ENCODE measurements around the gene CSF2.
"Not testable (repeated sequence)": the region's sequence is repeated elsewhere in the genome, so short reads cannot be mapped to it uniquely, and the experiment has no call there.

CSF2 gene

DNA sequence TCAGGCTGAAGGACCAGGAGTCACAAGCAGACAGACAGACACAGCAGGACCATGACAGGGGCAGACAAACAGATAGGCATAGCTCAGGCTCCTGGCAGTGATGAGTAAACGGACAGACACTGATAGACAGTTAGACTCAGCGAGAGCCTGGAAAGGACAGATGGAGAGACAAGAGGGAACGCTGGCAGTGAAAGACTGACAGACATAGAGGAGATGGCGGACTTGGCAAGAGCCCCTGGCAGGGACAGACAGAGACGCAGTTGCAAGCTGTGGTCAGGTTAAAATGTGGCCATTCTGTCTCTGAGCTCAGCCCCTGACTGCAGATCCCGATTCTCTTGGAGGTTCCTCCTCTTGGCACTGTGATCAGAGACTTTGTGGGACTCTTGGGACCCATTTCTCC is 13.6 kb downstream of the CSF2 start:
- DNase-seq (ENCODE audit: low spot score): no peak

- no peak for DNase-seq (ENCODE audit: low spot score)
These were observed 14.1 kb downstream of the CSF2 start for GRCh38 chr5:132087661-132088060.

- no peak for DNase-seq (ENCODE audit: low spot score)
These were observed 15.8 kb downstream of the CSF2 start for GRCh38 chr5:132089363-132089762.

GRCh38 chr5:132090107-132090506 is 16.5 kb downstream of the CSF2 start:
- no peak for DNase-seq (ENCODE audit: low spot score)

- no peak for DNase-seq (ENCODE audit: low spot score)
These were observed 19.7 kb downstream of the CSF2 start for GRCh38 chr5:132093271-132093670.

GRCh38 chr5:132094393-132095076 is 20.9 kb downstream of the CSF2 start:
- no peak for DNase-seq (ENCODE audit: low spot score)

DNA sequence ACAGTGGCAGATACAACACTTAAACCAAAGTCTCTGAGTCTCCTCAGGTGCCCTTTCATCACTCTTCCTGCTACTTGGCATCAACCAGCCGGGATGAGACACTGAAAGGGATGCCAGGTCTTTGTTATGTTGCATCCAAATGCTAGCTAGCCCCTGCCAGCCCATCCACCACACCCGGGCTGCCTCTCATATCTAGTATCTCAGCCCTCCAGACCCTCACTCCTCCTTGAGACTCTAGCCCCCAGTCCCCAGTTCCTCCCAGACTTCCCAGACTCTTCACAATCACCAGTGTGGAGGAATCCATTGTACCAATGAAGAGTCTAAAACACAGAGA is 21.5 kb downstream of the CSF2 start:
- DNase-seq (ENCODE audit: low spot score): no peak

DNA sequence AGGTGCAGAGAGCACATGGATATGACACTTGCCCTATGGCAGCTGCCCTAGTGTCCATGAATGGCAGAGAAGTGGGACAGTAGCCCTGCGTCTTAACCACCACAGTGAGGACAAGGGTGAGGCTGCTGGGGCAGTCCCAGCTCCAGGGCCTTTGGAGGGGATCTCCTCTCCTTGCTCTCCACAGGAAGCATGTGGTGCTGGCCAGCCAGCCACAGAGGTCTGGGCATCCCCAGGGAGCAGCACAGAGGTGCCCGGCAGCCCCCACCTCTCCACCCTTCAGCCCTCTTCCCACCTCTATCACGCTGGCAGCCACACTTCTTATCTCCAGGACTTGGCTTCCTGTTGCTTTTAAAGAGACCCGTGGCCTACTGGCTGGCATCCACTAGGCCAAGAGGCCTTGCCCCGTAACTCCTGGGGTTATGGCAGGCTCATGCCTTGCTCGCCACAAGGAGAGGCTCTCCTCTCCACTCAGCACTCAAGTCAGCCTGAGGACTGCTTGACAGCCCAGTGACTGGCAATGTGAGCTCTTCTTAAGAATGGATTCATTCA is 21.9 kb downstream of the CSF2 start:
- DNase-seq (ENCODE audit: low spot score): no peak

DNA sequence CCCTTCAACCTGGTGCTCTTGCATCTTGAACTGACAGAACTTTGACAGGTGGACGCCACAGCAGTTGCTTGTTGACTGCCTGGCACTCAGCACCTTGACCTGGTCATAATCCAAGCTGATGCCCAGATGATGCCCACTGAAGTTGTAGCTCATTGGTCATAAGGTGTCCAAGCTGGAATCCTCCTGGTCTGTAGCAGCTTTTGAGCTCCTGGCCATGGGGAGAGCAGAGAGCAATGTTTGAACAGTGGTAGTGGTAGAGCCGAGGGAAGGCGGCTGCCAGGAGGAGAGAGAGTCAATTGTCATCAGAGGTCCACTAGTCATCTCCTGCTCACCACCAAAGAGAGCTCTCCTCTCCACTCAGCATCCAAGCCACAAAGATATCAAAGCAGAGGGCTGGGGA is 23.3 kb downstream of the CSF2 start:
- DNase-seq (ENCODE audit: low spot score): no peak

DNA sequence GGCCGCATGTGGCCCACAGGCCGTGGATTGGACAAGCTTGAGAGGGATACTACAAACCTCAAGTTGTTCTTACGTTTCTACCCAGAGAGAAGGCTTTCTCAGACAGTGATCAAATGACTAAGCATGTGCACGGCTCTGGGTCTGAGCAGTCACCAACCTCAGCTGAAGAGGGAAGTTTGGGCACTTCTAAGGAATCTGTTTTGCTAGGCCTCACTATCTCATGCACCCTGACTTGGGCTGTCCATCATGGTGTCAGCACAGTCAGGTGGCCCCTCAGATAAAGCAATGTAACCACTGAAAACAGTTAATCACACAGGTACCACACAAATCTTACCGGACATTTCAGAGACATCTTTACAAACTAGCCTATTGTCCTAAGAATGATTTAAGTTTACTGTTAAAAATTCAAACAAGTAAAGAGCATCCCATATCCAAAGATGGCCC is 24.6 kb downstream of the CSF2 start:
- DNase-seq (ENCODE audit: low spot score): no peak

DNA sequence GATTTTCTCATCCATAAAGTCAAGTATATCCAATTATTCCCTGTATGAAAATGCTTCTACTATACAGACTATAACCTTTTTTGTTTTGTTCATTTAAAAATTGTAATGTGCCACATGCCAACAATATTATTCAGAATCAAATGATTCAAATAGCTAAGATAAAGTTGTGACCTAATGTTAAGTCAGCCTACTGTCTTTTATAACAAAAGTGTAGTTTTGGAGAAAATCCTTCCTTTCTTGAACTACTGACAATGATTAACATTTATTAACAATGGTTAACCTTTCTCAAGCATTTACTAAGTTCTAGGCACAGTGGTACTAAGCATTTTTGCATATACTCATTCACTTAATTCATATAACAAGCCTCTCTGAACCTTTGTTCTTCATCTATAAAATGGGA is 25.0 kb downstream of the CSF2 start:
- DNase-seq (ENCODE audit: low spot score): no peak

DNA sequence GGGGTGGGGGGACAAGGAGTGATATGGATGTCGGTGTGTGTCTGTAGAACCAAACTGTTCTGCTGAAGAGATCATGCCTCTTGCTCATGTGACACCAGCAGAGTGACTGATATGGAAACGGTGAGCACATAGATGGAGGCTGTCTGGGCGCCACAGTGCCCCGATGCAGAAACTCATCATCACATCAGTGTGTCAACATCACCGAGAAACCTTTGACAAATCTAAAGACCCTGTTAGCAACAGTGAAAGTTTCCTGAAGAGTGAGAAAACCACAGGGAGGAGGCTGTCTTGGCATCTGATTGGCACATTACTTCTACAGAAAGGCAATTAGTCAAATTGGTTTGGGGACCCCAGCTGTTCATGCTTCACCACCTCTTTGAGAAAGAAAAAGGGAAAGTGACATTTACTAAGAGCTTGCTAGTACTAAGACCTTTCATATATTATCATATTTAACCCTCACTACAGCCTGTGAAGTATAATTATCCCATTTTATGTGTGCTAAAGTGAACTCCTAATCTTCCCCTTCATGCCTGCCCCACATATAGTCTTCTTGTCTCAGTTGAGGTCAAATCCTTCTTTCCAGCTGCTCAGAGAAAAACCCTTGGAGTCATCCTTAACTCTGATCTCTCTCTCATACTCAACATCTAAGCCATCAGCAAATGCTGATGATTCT is 25.6 kb downstream of the CSF2 start:
- DNase-seq (ENCODE audit: low spot score): no peak

- DNase-seq (ENCODE audit: low spot score): no peak
These were observed 26.3 kb downstream of the CSF2 start for GRCh38 chr5:132099905-132100304.

DNA sequence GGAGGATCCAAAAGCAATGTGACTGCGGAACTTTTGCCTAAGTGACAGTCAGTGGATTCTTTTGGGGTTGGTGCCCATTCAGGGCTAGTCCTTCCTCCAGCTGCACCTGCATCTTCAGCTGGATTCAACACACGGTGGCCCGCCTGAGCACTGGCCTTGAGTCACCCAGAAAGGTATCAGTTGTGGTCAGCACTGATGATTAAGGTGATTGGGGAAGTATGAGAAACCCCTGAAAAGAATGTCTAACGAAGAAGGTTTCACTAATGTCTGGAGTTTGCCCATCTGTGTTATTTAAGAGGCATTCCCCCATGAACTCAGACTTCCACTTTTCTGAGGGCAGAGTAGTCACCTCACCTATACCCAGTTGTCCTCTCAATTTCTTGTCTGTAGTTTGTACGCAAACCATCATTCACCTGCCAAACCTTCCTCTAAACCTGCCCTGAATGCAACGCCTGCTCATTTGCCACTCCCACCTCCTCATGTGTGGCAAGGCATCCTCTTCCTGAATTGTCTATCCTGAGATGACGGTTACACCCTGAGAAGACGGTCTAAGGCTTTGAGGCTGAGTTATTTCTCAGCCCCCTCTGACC is 27.2 kb downstream of the CSF2 start:
- no peak for DNase-seq (ENCODE audit: low spot score)

- DNase-seq (ENCODE audit: low spot score): no peak
These were observed 27.8 kb downstream of the CSF2 start for GRCh38 chr5:132101385-132101880.

- no peak for DNase-seq (ENCODE audit: low spot score)
These were observed 28.6 kb downstream of the CSF2 start for GRCh38 chr5:132102101-132102701.

- DNase-seq (ENCODE audit: low spot score): no peak
These were observed 29.3 kb downstream of the CSF2 start for GRCh38 chr5:132102944-132103331.

GRCh38 chr5:132103332-132103951 is 29.9 kb downstream of the CSF2 start:
- DNase-seq (ENCODE audit: low spot score): no peak

GRCh38 chr5:132103969-132104391 is 30.4 kb downstream of the CSF2 start:
- DNase-seq (ENCODE audit: low spot score): no peak

DNA sequence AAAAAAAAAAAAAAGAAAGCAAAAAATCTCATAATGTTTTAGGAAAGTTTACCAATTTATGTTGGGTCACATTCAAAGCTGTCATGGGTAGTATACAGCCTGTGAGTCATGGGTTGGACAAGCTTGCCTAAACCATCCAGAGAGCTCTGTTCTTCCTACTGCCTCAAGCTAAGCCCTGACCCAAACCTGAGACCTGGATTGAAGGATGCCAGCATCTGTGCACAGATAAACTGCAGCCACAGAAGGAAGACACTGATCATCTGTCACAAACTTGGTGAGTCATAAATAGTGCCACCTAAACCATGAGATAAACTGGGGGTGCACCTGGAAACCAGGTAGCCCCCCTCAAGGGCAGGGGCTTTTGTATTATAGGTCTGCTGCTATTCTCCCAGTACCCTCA is 31.0 kb downstream of the CSF2 start:
- DNase-seq (ENCODE audit: low spot score): no peak

DNA sequence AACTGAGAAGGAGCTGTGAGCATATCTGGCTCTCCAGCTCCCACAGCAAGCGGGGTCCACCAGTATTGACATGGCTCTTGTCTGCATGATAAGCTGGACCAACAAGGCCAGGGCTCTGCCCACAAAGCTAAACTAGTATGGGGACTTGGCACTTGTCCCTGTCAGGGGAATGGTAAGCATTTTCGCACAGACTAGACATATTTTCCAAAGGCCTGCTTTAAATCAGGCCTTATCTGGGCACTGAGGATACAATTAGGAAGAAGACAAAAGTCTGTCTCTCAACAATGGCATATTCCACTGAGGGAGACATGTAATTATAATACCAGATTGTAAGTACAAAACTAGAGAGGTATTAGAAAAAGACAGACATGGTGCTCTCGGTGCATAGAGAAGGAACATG is 32.1 kb downstream of the CSF2 start:
- no peak for DNase-seq (ENCODE audit: low spot score)

DNA sequence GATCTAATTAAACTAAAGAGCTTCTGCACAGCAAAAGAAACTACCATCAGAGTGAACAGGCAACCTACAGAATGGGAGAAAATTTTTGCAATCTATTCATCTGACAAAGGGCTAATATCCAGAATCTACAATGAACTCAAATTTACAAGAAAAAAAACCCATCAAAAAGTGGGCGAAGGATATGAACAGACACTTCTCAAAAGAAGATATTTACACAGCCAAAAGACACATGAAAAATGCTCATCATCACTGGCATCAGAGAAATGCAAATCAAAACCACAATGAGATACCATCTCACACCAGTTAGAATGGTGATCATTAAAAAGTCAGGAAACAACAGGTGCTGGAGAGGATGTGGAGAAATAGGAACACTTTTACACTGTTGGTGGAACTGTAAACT is 34.9 kb downstream of the CSF2 start:
- not testable (repeated sequence) for DNase-seq (ENCODE audit: low spot score)
